Neuronal stem cell (in vitro differentiated cells): ENCODE data around the gene USF2.

Source experiments
- DNase-seq: peaks from one replicate; pipeline ENCODE4 v3.0.0-alpha.2; 2013; ENCODE audit warnings: low spot score
- H2AFZ ChIP-seq: one replicate; pipeline ENCODE4 v1.6.1; 2013; ENCODE audit warnings: mild to moderate bottlenecking, low read length, inconsistent platforms
- H2AK5ac ChIP-seq: 2 replicates; pipeline ENCODE4 v1.6.1; 2013; ENCODE audit warnings: low read depth, mild to moderate bottlenecking, inconsistent platforms, low read length, moderate library complexity, mixed read lengths
- H2BK120ac ChIP-seq: 2 replicates; pipeline ENCODE4 v1.6.1; 2013; ENCODE audit warnings: low read depth, mild to moderate bottlenecking, inconsistent platforms, low read length, moderate library complexity, mixed read lengths
- H2BK12ac ChIP-seq: one replicate; pipeline ENCODE4 v1.6.1; 2013; ENCODE audit warnings: low read length, inconsistent platforms
- H2BK15ac ChIP-seq: 2 replicates; pipeline ENCODE4 v1.6.1; 2013; ENCODE audit warnings: mild to moderate bottlenecking, low read length, inconsistent platforms, mixed read lengths
- H2BK5ac ChIP-seq: one replicate; pipeline ENCODE4 v1.6.1; 2013; ENCODE audit warnings: inconsistent platforms, mild to moderate bottlenecking, low read length, moderate library complexity
- H3K14ac ChIP-seq: one replicate; pipeline ENCODE4 v1.6.1; 2013; ENCODE audit warnings: low read length, inconsistent platforms
- H3K18ac ChIP-seq: 2 replicates; pipeline ENCODE4 v1.6.1; 2013; ENCODE audit warnings: low read length, inconsistent platforms
- H3K23ac ChIP-seq: 2 replicates; pipeline ENCODE4 v1.6.1; 2013; ENCODE audit warnings: low read depth, mild to moderate bottlenecking, mixed read lengths, low read length, inconsistent platforms; ENCODE audit not compliant: poor library complexity
- H3K27ac ChIP-seq: replicated peaks from 3 replicates; pipeline ENCODE4 v1.5.1; 2013; ENCODE audit warnings: low read length, inconsistent platforms
- H3K27me3 ChIP-seq, 3 experiments: 2 replicates each; pipeline ENCODE4 v1.6.1; 2013; ENCODE audit warnings: low read length in 3 of 3, mild to moderate bottlenecking in 2 of 3, inconsistent platforms in 1 of 3, low read depth in 1 of 3, mixed read lengths in 1 of 3, moderate library complexity in 1 of 3; ENCODE audit not compliant: control insufficient read depth in 3 of 3, insufficient read depth in 3 of 3
- H3K36me3 ChIP-seq, 2 donors: replicated peaks in 1 of 2; 2 replicates each; pipeline ENCODE4 v1.6.1; 2013; ENCODE audit warnings: low read length in 2 of 2; ENCODE audit not compliant: control insufficient read depth in 2 of 2, insufficient read depth in 2 of 2
- H3K4ac ChIP-seq: 2 replicates; pipeline ENCODE4 v1.6.1; 2013; ENCODE audit warnings: inconsistent platforms, mild to moderate bottlenecking, low read length, moderate library complexity
- H3K4me1 ChIP-seq, 2 donors: 1 replicate in 1 of 2; 2 replicates in 1 of 2; pipeline ENCODE4 v1.6.1; 2013; ENCODE audit warnings: low read length in 2 of 2, low read depth in 1 of 2; ENCODE audit not compliant: control insufficient read depth in 2 of 2, insufficient read depth in 1 of 2
- H3K4me2 ChIP-seq: one replicate; pipeline ENCODE4 v1.6.1; 2013; ENCODE audit warnings: mild to moderate bottlenecking, low read length, inconsistent platforms; ENCODE audit not compliant: insufficient read depth, poor library complexity, severe bottlenecking
- H3K4me3 ChIP-seq, 2 donors: 2 replicates each; pipeline ENCODE4 v1.5.1; 2013; ENCODE audit warnings: low read length in 2 of 2, mild to moderate bottlenecking in 2 of 2, inconsistent platforms in 1 of 2, moderate library complexity in 1 of 2
- H3K79me1 ChIP-seq: one replicate; pipeline ENCODE4 v1.6.1; 2013; ENCODE audit warnings: low read depth, mild to moderate bottlenecking, inconsistent platforms, low read length, moderate library complexity
- H3K9ac ChIP-seq: one replicate; pipeline ENCODE4 v1.6.1; 2013; ENCODE audit warnings: mild to moderate bottlenecking, low read depth, low read length, inconsistent platforms; ENCODE audit not compliant: poor library complexity
- H3K9me3 ChIP-seq, 2 donors: replicated peaks in 1 of 2; 2 replicates each; pipeline versions ENCODE3 to v1.6.1; 2013; ENCODE audit warnings: low read length in 2 of 2, mild to moderate bottlenecking in 2 of 2, inconsistent platforms in 1 of 2, low read depth in 1 of 2, mixed read lengths in 1 of 2, moderate library complexity in 1 of 2; ENCODE audit not compliant: control insufficient read depth in 2 of 2, insufficient read depth in 1 of 2
- H4K8ac ChIP-seq: one replicate; pipeline ENCODE4 v1.6.1; 2013; ENCODE audit warnings: low read depth, mild to moderate bottlenecking, inconsistent platforms, low read length, moderate library complexity
- H4K91ac ChIP-seq: one replicate; pipeline ENCODE4 v1.6.1; 2013; ENCODE audit warnings: low read length, low read depth, mild to moderate bottlenecking, inconsistent platforms; ENCODE audit not compliant: poor library complexity
- WGBS, 2 donors: extraction: QIAGEN DNeasy Blood & Tissue Kit; methylation state at CpG; one replicate each; pipeline ENCODE4 v1.1.7; 2013; ENCODE audit warnings: missing lambda C conversion rate in 2 of 2, mixed read lengths in 1 of 2; ENCODE audit not compliant: insufficient read length in 2 of 2, insufficient replicate concordance in 1 of 2; ENCODE audit errors: extremely low coverage in 2 of 2; 5-methylcytosine and 5-hydroxymethylcytosine counted together

Gene USF2

GRCh38 chr19:35294328-35294727 is 25.6 kb downstream of the USF2 start:
- no CpG with 5 or more reads among the region's 3 CpGs for WGBS, 2 donors
- no peak overlapping the region for H3K27ac ChIP-seq
- no peak for DNase-seq
- peaks cover 0 to 3% of the 10 kb centered on the region in 2 donors for H3K36me3 ChIP-seq
- no peak overlapping the region for H4K91ac ChIP-seq
- H3K14ac ChIP-seq: no peak overlapping the region
- no peak overlapping the region for H3K9ac ChIP-seq
- H2AK5ac ChIP-seq: peak overlapping the region; percentile 15
- peaks cover 0 to 19% (median 10%) of the 10 kb centered on the region in 3 experiments for H3K27me3 ChIP-seq
- H3K4me3 ChIP-seq: no peak overlapping the region
- no peak overlapping the region for H3K4me2 ChIP-seq
- peak overlapping the region; percentile 22 for H2BK5ac ChIP-seq
- peaks cover 10% of the 10 kb centered on the region for H3K79me1 ChIP-seq
- H2BK120ac ChIP-seq: no peak overlapping the region
- peak overlapping the region; percentile 68 for H3K23ac ChIP-seq
- peak overlapping the region; percentile 64 for H2BK15ac ChIP-seq
- peaks cover 0 to 12% of the 10 kb centered on the region in 2 donors for H3K9me3 ChIP-seq
- H3K4ac ChIP-seq: no peak overlapping the region
- H3K4me1 ChIP-seq: peaks cover 0 to 19% of the 10 kb centered on the region in 2 donors
- H2BK12ac ChIP-seq: no peak overlapping the region
- H4K8ac ChIP-seq: no peak overlapping the region
- H2AFZ ChIP-seq: no peak overlapping the region
- H3K18ac ChIP-seq: no peak overlapping the region

- peaks cover 0 to 3% of the 10 kb centered on the region in 2 donors for H3K36me3 ChIP-seq
- no peak for DNase-seq
- H3K9me3 ChIP-seq: peaks cover 0 to 12% of the 10 kb centered on the region in 2 donors
- H4K8ac ChIP-seq: peak overlapping the region; percentile 5
- peak overlapping the region; percentile 68 for H2AK5ac ChIP-seq
- peak overlapping the region; percentile 73 for H2BK5ac ChIP-seq
- H3K4me1 ChIP-seq: peaks cover 0 to 19% of the 10 kb centered on the region in 2 donors
- no peak overlapping the region for H3K9ac ChIP-seq
- no peak overlapping the region for H2AFZ ChIP-seq
- no peak overlapping the region for H2BK120ac ChIP-seq
- no peak overlapping the region for H3K27ac ChIP-seq
- peaks cover 0 to 19% (median 10%) of the 10 kb centered on the region in 3 experiments for H3K27me3 ChIP-seq
- peaks cover 10% of the 10 kb centered on the region for H3K79me1 ChIP-seq
- no CpG with 5 or more reads among the region's 25 CpGs for WGBS, 2 donors
- H3K4me3 ChIP-seq: no peak overlapping the region
- no peak overlapping the region for H3K4me2 ChIP-seq
- peak overlapping the region; percentile 74 for H2BK15ac ChIP-seq
- peak overlapping the region; percentile 83 for H3K18ac ChIP-seq
- H3K23ac ChIP-seq: peak overlapping the region; percentile 63
- no peak overlapping the region for H4K91ac ChIP-seq
- no peak overlapping the region for H3K4ac ChIP-seq
- peak overlapping the region; percentile 85 for H3K14ac ChIP-seq
- H2BK12ac ChIP-seq: peak overlapping the region; percentile 49
Observed at GRCh38 chr19:35294859-35295791, 26.4 kb downstream of the USF2 start.

- no peak overlapping the region for H2BK120ac ChIP-seq
- no peak overlapping the region for H3K4ac ChIP-seq
- no peak overlapping the region for H2AFZ ChIP-seq
- DNase-seq: no peak
- H2AK5ac ChIP-seq: peak overlapping the region; percentile 68
- H4K8ac ChIP-seq: no peak overlapping the region
- no peak overlapping the region for H4K91ac ChIP-seq
- WGBS, 2 donors: no CpG with 5 or more reads among the region's 24 CpGs
- H3K9me3 ChIP-seq: peaks cover 0 to 12% of the 10 kb centered on the region in 2 donors
- peaks cover 0 to 13% of the 10 kb centered on the region in 2 donors for H3K4me1 ChIP-seq
- H2BK15ac ChIP-seq: peak overlapping the region; percentile 74
- peak overlapping the region; percentile 85 for H3K14ac ChIP-seq
- H3K4me2 ChIP-seq: no peak overlapping the region
- peaks cover 10% of the 10 kb centered on the region for H3K79me1 ChIP-seq
- H2BK12ac ChIP-seq: peak overlapping the region; percentile 41
- peak overlapping the region; percentile 83 for H3K18ac ChIP-seq
- H2BK5ac ChIP-seq: peak overlapping the region; percentile 73
- H3K4me3 ChIP-seq: no peak overlapping the region
- peaks cover 0 to 19% (median 10%) of the 10 kb centered on the region in 3 experiments for H3K27me3 ChIP-seq
- no peak overlapping the region for H3K9ac ChIP-seq
- H3K23ac ChIP-seq: peak overlapping the region; percentile 63
- peaks cover 0 to 3% of the 10 kb centered on the region in 2 donors for H3K36me3 ChIP-seq
- no peak overlapping the region for H3K27ac ChIP-seq
Observed at GRCh38 chr19:35295792-35296462, 27.2 kb downstream of the USF2 start.
